Measurements from ENCODE around the gene OGA.

GRCh38 chr10:101745074-101745696 is 73.1 kb downstream of the OGA start:
- TF ChIP-seq, protein P1, sequence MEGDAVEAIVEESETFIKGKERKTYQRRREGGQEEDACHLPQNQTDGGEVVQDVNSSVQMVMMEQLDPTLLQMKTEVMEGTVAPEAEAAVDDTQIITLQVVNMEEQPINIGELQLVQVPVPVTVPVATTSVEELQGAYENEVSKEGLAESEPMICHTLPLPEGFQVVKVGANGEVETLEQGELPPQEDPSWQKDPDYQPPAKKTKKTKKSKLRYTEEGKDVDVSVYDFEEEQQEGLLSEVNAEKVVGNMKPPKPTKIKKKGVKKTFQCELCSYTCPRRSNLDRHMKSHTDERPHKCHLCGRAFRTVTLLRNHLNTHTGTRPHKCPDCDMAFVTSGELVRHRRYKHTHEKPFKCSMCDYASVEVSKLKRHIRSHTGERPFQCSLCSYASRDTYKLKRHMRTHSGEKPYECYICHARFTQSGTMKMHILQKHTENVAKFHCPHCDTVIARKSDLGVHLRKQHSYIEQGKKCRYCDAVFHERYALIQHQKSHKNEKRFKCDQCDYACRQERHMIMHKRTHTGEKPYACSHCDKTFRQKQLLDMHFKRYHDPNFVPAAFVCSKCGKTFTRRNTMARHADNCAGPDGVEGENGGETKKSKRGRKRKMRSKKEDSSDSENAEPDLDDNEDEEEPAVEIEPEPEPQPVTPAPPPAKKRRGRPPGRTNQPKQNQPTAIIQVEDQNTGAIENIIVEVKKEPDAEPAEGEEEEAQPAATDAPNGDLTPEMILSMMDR (IDR thresholded peaks at IDR 0.05) = no peak
- TF ChIP-seq POLR2A (IDR thresholded peaks at IDR 0.05) = no peak
